Measurements from ENCODE around the gene PRRT2. TPM values are rescaled to one million over a fixed set of nuclear protein-coding genes. Genes with fewer than 3 reads are reported as not detected.
A peak's percentile ranks its signal among the peaks of the same experiment; 100 is the strongest.

Gene PRRT2
- total RNA-seq, 1 experiment from 2014 or later, result 3.9 TPM

- Mint-ChIP-seq H3K9me3 (ENCODE audit: unreplicated experiment) (no peaks in the 10 kb centered on the region), H3K4me1 (ENCODE audit: low read depth, unreplicated experiment) (peaks cover 6% of the 10 kb centered on the region), H3K4me3 (ENCODE audit: unreplicated experiment) (peak overlapping the region; percentile 93), H3K27me3 (ENCODE audit: insufficient read depth, unreplicated experiment) (no peaks in the 10 kb centered on the region), H3K27ac (ENCODE audit: unreplicated experiment) (peak overlapping the region; percentile 100), H3K36me3 (ENCODE audit: insufficient read depth, unreplicated experiment) (peaks cover 15% of the 10 kb centered on the region)
- POLR2A ChIA-PET, result no interaction called here
- Histone ChIP-seq H3K4me3 (ENCODE audit: low read depth, low read length) (peak overlapping the region; percentile 80), H3K27me3 (replicated peaks; ENCODE audit: control insufficient read depth, insufficient read depth, low read length) (no peaks in the 10 kb centered on the region), H3K36me3 (ENCODE audit: control insufficient read depth, insufficient read depth, low read length) (peaks cover 1% of the 10 kb centered on the region; the same call in 1 of the 2 replicates), H3K9me3 (no peaks in the 10 kb centered on the region), H3K4me1 (peaks cover 6% of the 10 kb centered on the region; the same call in 1 of the 2 replicates)
- intact Hi-C loops (cut with micrococcal nuclease; ENCODE audit: unreplicated experiment), result loop anchor here (2.0 to 10.0 kb wide), 4 partner anchors 36 to 112 kb away; partner anchors contain the start of genes KCTD13, PAGR1, SEZ6L2 and TAOK2
- CTCF ChIA-PET, result no interaction called here
- peak in 1 of 2 experiments; percentile 40 for TF ChIP-seq CTCF (IDR thresholded peaks at IDR 0.05; ENCODE audit: insufficient read depth in 1 of 2, low read depth in 1 of 2, low read length in 1 of 2, severe bottlenecking in 1 of 2, unreplicated experiment in 1 of 2)
- no TSS peak for BruUV-seq (replicated peaks)
- DNase-seq, result peak in 1 of 2 experiments; percentile 43
These were observed 50.4 kb downstream of the PRRT2 start for GRCh38 chr16:29862383-29862883.

GRCh38 chr16:29862884-29863668 lies 51.1 kb downstream of the PRRT2 start, which contains the start of gene CDIPT:
Gene CDIPT, minus strand, starts transcription at chr16:29863226. Its CDS starts 369 bp downstream, at chr16:29862857.
- BruUV-seq (replicated peaks), result TSS peak; percentile 74
- POLR2A ChIA-PET, result interaction anchor here (0.6 kb wide), 1 partner anchor 34 kb away, joined by 9 read pairs; no protein-coding TSS in a partner anchor
- intact Hi-C loops (cut with micrococcal nuclease; ENCODE audit: unreplicated experiment), result loop anchor here (2.0 to 10.0 kb wide), 4 partner anchors 36 to 112 kb away; partner anchors contain the start of genes KCTD13, PAGR1, SEZ6L2 and TAOK2
- Mint-ChIP-seq H3K4me1 (ENCODE audit: low read depth, unreplicated experiment) (peaks cover 6% of the 10 kb centered on the region), H3K9me3 (ENCODE audit: unreplicated experiment) (no peaks in the 10 kb centered on the region), H3K4me3 (ENCODE audit: unreplicated experiment) (peak within 1 kb of the TSS; percentile 93), H3K27ac (ENCODE audit: unreplicated experiment) (peak within 1 kb of the TSS; percentile 100), H3K36me3 (ENCODE audit: insufficient read depth, unreplicated experiment) (peaks cover 15% of the 10 kb centered on the region), H3K27me3 (ENCODE audit: insufficient read depth, unreplicated experiment) (no peaks in the 10 kb centered on the region)
- DNase-seq, result peak; percentile 92 to 96
- Histone ChIP-seq H3K36me3 (ENCODE audit: control insufficient read depth, insufficient read depth, low read length) (peaks cover 1% of the 10 kb centered on the region; the same call in 1 of the 2 replicates), H3K27me3 (replicated peaks; ENCODE audit: control insufficient read depth, insufficient read depth, low read length) (no peaks in the 10 kb centered on the region), H3K4me3 (ENCODE audit: low read depth, low read length) (peak within 1 kb of the TSS; percentile 80), H3K9me3 (no peaks in the 10 kb centered on the region), H3K4me1 (peaks cover 6% of the 10 kb centered on the region; the same call in 1 of the 2 replicates)
- peak; percentile 13 to 66 for TF ChIP-seq CTCF (IDR thresholded peaks at IDR 0.05; ENCODE audit: insufficient read depth in 1 of 2, low read depth in 1 of 2, low read length in 1 of 2, severe bottlenecking in 1 of 2, unreplicated experiment in 1 of 2)
- CTCF ChIA-PET, result interaction anchor here (0.6 to 0.8 kb wide), 5 partner anchors 15 to 98 kb away, joined by 3 to 4 read pairs (median 3); partner anchors contain the start of gene TMEM219

- CTCF ChIA-PET, result interaction anchor here (0.6 to 0.8 kb wide), 5 partner anchors 16 to 98 kb away, joined by 3 to 4 read pairs (median 3); partner anchors contain the start of gene TMEM219
- H3K4me1 ChIP-seq, result peaks cover 6% of the 10 kb centered on the region; the same call in 1 of the 2 replicates
- POLR2A ChIA-PET, result interaction anchor here (0.6 kb wide), 1 partner anchor 35 kb away, joined by 9 read pairs; no protein-coding TSS in a partner anchor
- peak overlapping the region; percentile 100 for H3K27ac Mint-ChIP-seq (ENCODE audit: unreplicated experiment)
- H3K27me3 Mint-ChIP-seq (ENCODE audit: insufficient read depth, unreplicated experiment), result no peaks in the 10 kb centered on the region
- no peaks in the 10 kb centered on the region for H3K9me3 ChIP-seq
- DNase-seq, result no peak
- peaks cover 6% of the 10 kb centered on the region for H3K4me1 Mint-ChIP-seq (ENCODE audit: low read depth, unreplicated experiment)
- no peaks in the 10 kb centered on the region for H3K9me3 Mint-ChIP-seq (ENCODE audit: unreplicated experiment)
- peaks cover 1% of the 10 kb centered on the region; the same call in 1 of the 2 replicates for H3K36me3 ChIP-seq (ENCODE audit: control insufficient read depth, insufficient read depth, low read length)
- no TSS peak for BruUV-seq (replicated peaks)
- intact Hi-C loops (cut with micrococcal nuclease; ENCODE audit: unreplicated experiment), result loop anchor here (2.0 to 10.0 kb wide), 4 partner anchors 35 to 111 kb away; partner anchors contain the start of genes KCTD13, PAGR1, SEZ6L2 and TAOK2
- H3K4me3 Mint-ChIP-seq (ENCODE audit: unreplicated experiment), result peak overlapping the region; percentile 93
- no peak for TF ChIP-seq CTCF (IDR thresholded peaks at IDR 0.05; ENCODE audit: insufficient read depth in 1 of 2, low read depth in 1 of 2, low read length in 1 of 2, severe bottlenecking in 1 of 2, unreplicated experiment in 1 of 2)
- no peak overlapping the region; the same call in none of the 2 replicates for H3K4me3 ChIP-seq (ENCODE audit: low read depth, low read length)
- no peaks in the 10 kb centered on the region for H3K27me3 ChIP-seq (replicated peaks; ENCODE audit: control insufficient read depth, insufficient read depth, low read length)
- H3K36me3 Mint-ChIP-seq (ENCODE audit: insufficient read depth, unreplicated experiment), result peaks cover 15% of the 10 kb centered on the region
These were observed 51.6 kb downstream of the PRRT2 start for GRCh38 chr16:29863669-29863984.
